NCI-H460 (cell line): ENCODE data around the gene JAZF1. TPM values are rescaled to one million over a fixed set of nuclear protein-coding genes. Genes with fewer than 3 reads are reported as not detected.
"Not testable (repeated sequence)": the region's sequence is repeated elsewhere in the genome, so short reads cannot be mapped to it uniquely, and the experiment has no call there.

Experiments used
- DNase-seq: peaks from one replicate; pipeline ENCODE4 v3.0.0-alpha.2; 2016; ENCODE audit warnings: low read depth; ENCODE audit errors: extremely low read depth
- total RNA-seq: library from RNA; depleted of rRNA; stranded (reverse); fragments of >200 nt; shearing (Covaris generic); gene quantifications from 2 replicates; pipeline ENCODE4 v1.2.3, GENCODE V29; 2014

The JAZF1 gene
- total RNA-seq, 1 experiment from 2014 or later = 3.1 TPM

DNA sequence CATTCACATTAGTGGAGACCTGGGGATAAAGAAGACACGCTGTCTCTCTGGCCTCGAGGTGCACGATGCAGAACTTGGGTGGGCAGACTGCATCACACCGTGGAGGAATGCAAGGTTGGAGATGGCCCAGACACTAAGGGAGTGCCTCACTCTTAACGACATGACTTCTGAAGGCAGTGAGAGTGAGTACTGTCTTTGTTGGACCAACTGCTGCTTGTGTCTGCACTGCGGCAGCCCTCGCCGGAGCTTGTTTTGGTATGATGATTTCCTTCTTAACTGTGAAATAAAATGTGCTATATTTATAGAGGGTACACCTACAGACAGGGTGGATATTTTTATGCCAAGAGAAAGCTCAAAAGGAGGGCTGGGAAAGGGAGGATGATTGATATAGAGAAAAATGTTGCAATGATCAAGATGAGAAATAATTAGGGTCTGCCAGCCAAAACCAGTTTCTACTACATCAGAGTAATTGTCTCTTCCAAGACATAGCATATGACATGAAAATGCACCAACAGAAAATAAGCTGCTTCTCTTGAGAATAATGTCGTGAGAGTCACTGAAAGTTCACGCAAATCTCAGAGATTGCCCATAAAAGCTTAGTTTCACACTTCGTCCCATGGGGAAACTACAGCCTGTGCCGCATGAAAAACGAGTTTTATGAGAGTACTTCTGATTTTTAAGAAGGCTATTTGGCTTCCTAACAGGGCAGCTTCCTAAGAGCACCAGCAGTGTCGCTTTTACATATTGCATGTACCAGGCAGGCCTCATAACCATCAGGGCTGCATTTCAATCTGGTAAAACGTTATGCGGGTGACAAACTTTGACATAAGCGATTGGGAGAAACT, 313.5 kb downstream of the JAZF1 start:
- no peak for DNase-seq

DNA sequence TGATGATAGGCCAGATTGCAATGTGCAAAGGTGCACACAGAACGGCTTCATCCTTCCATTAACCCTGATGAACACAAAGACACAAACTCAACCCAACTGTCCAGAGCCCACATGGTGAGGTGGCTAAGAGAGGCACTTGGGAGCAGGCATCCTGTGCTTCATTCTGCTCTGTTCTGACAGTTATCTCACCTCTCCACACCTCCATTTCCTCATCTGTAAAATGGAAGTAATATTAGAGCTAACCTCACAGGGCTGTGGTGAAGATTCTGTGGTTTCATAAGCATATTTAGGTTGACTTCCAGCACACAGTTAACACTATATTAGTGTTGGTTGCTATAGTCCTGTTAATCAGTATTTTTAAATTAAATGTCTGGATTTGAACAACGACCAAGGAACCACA, 314.3 kb downstream of the JAZF1 start:
- no peak for DNase-seq

DNA sequence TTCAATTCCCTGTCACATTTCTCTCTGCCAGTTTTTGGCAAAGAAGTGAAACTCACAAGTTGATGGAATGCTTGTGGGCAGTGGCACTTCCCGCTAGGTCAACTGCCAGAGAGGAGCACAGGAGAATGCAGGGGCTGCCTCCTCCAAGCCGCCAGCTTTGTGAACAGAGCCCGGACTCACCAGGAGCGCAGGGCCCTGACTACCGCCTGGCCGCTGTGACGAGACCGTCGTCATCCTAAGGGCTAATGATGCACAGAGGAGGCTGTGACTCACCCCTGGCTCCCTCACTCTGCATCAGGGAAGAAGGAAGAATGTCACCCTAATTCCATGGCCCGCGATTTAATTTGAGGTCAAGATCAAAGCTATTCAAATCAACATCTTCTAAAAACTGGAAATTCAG, 316.7 kb downstream of the JAZF1 start:
- no peak for DNase-seq

DNA sequence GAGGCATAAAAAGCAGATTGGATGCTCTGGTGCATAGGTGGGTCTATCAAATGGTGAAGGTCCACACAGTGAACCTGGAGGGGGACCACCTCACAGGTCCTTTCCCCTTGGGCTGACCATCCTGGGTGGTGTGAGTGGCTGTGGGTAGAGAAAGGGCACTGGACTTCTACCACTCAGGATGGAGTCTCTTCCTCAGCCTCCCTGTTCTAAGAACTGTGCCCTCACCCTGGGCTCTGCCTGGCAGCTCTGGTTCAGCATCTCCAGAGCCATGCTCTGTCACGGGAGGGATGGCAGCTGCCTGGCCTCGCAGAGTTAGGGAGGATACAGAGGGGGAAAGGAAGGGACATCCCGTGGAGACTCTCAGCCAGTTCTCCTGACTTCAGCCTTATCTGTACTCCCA, 318.8 kb downstream of the JAZF1 start:
- DNase-seq = no peak

DNA sequence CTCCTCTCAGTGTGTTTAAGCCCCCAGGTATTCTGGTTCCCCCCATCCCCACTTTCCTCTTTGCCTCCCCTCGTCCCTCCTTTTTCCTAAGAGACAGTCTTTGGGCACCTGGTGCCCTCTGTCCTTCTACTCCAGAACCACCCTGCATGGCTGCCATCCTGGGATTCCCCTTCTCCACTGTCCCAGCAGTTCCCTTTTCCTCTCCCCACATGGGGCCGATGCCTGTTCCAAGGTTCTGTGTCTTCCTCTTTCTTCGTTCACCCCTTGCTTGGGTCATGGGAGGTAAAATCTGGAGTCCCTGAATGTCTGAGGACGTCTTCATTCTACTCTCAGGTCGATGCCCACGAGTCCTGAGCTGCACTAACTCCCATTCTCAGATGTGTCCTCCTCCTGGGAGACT, 319.8 kb downstream of the JAZF1 start:
- no peak for DNase-seq

DNA sequence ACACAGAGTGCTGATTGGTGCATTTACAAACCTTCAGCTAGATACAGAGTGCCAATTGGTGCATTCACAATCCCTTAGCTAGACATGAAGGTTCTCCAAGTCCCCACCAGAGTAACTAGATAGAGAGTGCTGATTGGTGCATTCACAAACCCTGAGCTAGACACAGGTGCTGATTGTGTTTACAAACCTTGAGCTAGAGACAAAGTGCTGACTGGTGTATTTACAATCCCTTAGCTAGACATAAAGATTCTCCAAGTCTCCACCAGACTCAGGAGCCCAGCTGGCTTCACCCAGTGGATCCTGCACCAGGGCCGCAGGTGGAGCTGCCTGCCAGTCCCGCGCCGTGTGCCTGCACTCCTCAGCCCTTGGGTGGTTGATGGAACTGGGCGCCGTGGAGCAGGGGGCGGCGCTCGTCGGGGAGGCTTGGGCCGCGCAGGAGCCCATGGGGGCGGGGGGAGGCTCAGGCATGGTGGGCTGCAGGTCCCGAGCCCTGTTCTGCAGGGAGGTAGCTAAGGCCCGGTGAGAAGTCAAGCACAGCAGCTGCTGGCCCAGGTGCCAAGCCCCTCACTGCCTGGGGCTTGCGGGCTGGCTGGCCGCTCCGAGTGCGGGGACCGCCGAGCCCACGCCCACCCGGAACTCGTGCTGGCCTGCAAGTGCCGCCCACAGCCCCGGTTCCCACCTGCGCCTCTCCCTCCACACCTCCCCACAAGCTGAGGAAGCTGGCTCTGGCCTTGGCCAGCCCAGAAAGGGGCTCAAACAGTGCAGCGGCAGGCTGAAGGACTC, 323.7 kb downstream of the JAZF1 start:
- not testable (repeated sequence) for DNase-seq

DNA sequence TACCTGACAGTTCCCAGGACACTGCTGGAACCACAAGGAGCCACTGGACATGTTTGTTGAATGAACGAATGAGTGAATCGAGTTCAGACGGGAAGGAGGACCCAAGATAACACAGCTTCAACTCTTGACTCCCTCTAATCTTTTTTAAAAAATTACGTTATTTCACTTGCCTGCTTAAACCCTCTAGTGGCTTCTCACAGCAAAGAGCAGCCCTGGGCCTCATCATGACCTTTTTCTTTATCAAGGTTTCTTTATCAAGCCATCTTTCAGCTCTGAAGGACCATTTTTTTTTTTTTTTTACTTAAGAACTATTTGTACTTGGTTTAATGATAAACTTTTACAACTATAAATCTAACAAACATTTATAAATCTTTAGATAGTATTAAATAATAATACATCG, 330.1 kb downstream of the JAZF1 start:
- DNase-seq = no peak

DNA sequence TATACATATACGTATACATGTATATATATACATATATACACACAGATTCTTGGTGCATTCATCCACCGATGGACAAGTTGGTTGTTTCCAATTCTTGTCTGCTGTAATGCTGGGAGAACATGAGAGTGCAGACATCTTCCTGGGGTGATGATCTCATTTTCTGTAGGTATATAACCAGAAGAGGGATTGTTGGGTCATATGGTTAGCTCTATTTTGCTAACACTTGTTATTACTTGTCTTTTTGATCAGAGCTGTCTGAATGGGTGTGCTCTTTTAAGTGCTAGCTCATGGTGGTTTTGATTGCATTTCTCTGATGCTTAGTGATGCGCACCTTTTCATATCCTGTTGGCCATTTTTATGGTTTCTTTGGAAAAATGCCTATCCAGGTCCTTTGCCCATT, 334.2 kb downstream of the JAZF1 start:
- DNase-seq = no peak

DNA sequence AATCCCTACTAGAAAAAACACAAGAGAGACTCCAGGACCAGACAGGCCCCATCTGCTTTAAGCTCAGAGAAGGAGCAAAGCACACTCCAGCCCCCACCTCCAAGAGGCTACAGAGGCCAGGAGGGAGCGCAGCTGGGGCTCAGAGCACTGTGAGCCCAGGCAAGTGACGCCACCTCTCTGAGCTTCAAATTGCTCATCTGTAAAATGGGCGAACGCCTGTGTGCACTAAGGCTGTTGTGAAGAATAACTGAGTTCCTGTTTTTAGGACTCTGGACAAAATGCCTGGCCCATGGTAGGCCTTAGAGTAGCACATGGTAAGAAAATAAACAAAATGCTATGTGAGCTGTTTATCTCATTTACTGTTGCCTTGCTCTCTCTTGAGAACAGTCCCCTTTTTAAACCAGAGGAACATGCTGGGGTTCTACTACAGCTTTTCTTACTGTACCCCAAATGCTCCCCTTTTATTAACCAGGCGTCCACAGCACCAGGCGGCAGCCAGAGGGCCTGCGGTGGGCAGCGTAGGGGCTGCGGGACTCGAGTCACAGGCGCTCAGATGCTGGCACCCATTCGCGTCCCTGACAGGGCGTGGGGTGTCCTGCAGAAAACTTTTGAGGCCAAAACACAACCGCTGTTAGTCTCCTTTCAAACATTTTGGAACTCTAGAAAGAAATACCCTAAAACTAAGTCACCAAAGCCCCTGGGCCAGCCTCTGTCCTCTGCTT, 336.9 kb downstream of the JAZF1 start:
- no peak for DNase-seq

DNA sequence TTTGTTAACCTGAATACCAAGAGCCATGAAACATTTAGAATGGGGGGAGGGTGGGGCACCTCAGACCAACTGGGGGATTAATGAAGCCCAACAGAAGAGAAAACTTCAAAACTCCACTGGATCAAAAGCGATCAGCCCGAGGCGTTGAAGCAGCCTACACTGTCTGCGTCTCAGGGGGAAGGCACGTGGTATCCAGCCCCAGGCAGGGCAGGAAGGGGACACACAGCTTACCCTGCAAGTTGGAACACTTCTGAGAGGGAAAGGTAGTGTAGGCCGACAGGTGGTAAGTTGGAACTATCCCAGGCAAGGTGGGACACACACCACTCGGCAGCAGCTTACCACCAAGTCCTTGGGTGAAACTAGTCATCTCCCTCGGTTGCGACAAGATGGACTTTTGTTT, 337.7 kb downstream of the JAZF1 start:
- no peak for DNase-seq

DNA sequence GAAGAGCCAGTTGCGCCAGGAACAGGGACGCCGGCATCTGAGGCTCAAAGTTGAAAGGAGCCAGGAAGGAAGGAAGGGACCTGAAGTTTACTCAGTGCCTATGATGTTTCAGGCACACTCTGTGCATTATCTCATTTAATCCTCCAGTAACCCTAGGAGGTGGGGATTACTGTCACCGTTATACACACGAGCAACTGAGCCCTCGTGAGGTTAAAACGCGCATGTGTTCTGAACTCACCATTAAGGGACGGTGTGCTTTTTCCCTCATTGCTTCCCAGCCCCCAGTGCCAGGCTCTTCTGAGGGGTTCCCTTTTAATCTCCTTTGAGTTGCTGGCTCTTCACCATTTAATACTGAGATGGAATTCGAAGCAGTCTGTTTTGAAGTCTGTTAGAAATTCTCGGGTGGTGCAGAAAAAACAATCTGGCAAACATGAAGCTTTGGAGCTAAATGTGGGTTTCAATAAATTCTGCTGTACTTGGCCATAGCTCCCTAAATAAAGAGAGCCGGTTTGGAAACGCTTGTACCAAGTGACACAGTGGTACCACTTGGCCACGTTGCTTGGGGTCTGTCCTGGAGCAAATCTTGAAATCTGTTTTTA, 338.4 kb downstream of the JAZF1 start:
- no peak for DNase-seq

DNA sequence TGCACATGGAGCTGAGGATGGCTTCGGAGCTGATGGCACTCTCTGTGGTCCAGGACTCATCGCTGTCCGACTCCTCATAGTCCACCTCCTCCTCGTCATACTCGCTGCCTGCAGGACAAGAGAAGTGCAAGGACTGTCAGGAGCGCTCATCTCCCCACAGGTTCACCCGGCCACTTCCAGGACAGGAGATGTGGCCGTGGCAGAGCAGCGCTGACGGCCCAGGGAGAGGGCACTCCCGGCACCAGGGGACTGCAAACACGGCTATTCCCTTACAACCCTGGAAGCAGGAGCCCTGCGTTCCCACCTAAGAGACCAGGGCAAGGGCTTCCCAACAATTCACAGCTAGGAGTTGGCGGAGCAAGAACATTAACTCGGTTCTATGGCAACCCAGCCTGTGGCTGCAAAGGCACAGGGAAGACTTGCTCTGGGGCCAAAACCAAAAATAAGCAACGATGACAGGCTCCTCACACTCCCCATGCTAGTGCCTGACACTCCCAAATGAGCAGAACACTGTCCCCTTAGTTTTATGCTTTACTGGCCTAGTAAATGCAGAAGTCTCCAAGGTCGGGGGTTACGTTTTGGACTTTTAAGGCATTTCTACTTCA, 339.7 kb downstream of the JAZF1 start:
- no peak for DNase-seq

DNA sequence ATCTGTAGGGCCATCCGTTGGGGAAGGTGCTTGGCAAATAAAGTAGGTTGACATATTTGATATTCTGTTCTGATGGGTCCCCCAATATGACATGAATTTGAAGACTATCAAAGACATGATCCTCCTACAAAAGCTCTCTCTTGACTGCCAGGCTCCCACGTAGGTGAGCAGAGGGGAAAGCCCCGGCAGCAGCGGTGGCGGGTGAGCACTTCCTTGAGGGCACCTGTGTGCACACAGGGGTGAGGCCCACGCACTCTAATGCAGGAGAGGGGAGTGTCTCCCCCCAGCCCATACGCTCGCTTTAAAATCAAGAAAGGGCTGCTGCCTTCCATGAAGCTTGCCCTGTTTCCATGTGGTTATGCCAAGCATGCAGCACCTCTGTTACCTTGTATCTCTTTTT, 340.3 kb downstream of the JAZF1 start:
- no peak for DNase-seq

DNA sequence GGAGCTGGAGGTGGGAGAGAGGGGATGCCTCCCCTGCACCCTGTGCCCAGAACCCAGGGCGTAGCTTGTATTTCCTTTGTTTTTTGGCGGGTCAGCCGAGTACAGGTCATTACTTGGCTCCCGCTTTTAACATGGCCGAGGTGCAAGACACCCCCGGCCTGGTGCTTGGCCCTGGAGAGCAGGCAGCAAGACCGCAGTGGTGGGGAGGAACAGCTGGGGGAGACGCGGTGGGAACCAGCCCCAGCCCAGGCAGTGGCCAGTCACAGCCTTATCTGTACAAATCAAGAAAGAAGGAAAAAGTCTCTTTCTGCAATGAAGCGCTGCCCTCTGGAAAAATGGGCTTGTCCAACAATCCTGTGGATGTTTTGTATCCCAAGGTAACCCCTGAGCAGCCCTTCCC, 341.5 kb downstream of the JAZF1 start:
- no peak for DNase-seq

DNA sequence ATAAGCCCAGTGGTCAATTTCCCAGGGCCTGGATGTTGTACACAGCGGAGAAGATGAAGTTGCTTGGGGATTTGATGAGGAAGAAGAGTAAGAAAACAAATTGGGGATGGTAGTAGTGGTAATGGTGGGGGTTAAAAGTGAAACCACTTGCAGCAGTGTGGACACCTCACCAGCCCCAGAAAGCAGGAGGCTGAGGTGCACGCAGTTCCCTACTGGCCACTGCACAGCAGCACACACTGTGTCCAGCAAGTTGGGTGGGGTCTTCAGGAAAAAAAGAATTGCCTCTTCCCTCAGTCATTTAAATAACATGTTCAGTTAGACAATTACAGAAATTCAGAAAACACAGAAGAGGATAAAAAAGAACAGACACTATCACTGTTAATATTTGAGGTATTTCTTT, 344.1 kb downstream of the JAZF1 start:
- DNase-seq = no peak

DNA sequence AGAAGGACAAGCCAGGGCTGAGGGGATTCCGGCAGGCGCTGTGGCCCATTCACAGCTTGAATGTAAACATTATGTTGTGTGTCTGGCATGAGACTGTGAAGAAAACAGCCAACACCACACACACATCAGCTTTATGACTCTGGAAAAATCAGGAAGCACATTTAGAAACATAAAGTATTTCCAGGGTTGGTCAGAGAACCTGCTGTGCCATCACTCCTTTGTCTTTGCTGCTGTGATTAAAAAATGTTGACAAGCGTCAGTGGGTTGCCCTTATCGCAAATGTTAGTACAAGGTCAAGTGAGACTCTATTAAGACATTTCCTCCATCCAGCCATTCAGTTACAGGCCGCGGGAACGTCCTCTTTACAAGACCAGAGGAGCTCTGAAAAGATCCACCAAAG, 345.2 kb downstream of the JAZF1 start:
- DNase-seq = no peak

DNA sequence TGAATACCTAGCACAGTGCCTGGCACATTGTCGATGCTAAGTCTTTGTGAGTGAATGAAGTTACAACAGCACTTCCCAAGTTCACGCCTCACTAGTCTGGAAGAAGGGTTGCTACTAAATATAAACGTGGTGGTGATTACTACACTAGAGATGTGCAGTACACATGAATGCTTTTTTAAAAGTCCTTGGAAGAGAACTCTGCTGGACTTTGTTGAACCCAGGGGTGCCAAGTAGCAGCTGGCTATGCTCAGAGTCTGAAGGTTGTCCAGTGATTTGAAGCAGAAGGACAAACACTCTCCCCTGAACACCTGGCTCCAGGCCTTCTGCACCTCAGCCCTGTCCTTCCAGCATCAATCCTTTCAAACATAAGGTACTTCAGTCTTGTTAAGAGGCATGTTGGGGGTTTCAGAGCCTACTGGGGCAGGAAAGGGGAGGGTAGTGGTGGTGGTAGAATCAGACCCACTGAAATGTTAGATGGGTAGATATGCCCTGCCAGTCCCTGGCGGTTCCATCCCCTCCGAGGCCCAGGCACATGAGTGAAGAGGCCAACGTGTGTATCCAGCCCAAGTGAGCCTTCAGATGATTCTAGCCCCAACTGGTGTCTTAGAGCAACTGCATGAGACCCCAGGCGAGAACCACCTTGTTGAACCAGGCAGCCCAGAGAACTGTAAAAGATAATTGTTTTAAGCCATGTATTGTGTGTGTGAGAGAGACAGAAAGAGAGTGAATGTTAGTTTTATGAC, 346.2 kb downstream of the JAZF1 start:
- no peak for DNase-seq

DNA sequence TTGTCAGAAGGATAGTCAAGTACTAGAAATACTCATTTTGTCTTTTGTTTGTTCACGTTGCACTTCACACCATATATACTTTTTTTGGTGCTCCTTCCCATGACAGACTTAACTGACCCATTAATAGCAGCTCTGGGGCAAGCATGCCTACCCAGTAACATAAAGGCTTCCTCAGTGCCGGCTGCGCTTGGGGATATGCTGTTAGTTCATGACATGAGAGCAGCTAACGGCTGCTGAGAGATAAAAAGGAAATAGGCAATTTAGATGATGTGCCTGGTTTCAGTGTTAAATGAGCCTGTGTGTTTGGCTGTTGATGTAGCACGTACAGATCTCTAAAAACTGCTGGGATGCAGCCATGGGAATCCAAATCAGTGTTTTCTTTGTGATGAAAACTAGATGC, 354.2 kb downstream of the JAZF1 start:
- DNase-seq = no peak

DNA sequence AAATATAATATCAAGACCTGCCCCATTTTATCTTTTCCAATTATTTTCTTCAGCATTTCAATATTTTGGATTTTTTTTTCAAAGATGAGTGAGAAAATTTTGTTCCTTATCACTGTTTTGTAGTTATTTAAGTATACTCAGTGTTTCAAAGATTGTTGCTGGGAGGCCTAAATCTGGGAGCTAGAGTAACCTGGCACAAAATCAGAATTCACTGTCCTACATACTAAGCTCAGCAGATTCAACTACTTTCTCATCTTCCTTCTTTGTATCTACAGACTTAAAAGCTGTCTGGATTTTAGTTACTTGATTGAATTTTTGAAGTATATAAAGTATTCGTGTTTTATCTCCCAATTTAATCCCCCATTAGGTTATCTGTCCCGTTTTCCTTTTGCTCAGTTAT, 354.7 kb downstream of the JAZF1 start:
- DNase-seq = no peak

DNA sequence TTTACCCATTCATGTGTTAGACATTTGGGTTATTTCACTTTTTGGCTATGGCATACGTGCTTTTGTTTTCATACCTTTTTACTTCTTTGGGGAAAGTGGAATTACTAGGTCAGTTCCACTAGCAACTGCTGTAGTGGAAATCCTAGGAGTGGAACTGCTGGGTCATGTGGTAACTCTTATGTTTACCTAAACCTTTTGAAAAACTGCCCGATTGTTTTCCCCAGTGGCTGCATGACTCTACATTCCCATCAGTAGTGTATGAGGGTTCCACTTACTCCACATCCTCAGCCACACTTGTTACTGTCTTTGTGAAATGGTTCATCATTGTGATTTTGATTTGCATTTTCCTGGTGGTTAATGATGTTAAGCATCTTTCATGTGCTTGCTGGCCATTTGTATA, 358.4 kb downstream of the JAZF1 start:
- DNase-seq = no peak
